ENCODE data around the gene GOLGA2. TPM values are rescaled to one million over a fixed set of nuclear protein-coding genes. Genes with fewer than 3 reads are reported as not detected.

GOLGA2 gene
- total RNA-seq, 1 donor from 2014 or later = 56.1 TPM

- DNase-seq (ENCODE audit: low read depth, low spot score) = no peak
Observed at GRCh38 chr9:128215491-128216409, 60.1 kb downstream of the GOLGA2 start.

DNA sequence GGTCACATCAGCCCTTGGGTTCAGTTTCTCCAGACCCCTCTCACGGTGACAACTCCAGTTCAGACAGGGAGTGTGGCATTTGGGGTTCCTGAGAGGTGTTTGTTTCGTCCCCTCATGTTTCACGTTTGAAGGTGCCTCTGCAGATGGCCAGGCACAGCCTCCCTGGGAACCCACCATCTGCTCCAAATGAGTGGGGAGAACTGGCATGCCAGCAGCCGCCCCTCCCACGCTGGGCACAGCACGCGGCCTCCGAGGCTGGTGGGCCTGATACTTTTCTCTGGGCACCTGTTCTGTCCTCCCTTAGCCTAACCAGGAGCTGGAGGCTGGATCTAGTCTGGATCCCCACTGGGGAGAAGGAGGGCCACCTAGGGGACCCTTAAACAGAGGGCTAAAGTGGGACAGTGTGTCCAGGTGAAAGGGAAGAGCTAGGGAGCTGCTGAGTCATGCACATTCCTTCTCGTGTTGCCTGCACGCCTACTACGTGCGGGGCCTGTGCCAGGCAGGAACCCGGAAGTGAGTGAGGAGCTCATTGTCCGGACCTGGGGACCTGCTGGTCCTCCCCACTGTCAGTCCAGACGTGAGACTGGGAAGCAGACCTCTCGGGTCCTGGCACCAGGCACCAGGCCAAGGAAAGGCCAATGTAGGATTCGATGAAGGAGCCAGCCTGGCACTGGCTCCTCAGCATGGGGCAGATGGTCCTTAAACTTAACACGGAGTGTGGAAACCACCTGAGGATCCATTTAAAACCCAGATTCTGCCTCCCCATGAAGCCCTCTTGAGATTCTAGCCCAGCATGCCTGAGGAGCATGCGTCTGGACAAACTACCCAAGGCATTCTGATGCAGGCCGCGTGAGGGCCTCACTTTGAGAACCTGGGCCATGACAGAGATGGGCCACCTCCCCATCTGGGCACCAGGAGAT lies 61.0 kb downstream of the GOLGA2 start:
- DNase-seq (ENCODE audit: low read depth, low spot score) = no peak

DNA sequence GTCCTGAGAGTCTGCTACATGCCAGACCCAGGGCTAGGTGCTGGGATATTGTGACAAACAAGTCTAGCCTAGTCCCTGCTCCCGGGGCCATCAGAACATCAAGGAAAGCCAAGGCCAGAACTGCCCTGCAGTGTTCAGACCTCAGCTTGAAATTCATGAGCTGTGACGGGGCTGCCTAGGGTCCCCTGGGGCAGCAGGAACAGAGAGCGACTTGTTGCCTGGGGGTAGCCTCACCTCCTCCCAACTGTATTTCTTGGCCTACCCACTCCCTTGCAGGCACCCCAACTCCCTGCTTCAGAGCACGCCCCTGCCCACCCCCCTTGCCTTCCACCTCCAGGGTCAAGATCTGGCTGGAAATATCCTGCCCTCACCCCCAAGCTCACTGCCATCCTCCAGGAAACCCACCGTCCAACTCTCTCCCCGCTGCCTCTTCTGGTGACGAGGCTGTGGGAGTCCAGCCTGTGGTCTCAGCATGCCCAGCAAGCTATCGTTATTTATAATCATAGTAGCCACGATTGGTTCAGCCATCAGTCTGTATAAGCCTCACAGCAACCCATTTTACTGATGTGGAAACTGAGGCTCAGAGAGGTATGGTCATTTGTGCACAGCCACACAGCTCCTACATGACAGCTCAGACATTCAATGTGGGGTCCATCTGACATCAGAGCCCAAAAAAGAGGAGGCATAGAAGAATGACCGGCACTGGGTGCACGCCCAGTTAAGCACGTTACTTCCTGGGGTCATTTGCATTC lies 61.9 kb downstream of the GOLGA2 start:
- no peak for DNase-seq (ENCODE audit: low read depth, low spot score)

DNA sequence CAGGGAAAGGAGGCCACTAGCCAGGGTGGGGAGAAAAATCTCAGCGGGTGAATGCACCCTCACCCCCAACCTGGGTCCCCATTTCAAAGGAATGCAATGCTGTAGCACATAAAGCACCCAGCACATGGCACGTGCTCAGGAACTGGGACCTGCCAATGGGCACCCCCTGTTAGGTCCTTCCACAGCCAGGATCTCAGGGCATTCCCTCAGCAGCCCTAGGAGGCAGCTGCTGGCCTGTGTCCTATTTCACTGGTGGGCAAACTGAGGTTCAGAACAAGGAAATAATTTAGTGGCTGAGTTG lies 63.9 kb downstream of the GOLGA2 start:
- DNase-seq (ENCODE audit: low read depth, low spot score) = no peak

DNA sequence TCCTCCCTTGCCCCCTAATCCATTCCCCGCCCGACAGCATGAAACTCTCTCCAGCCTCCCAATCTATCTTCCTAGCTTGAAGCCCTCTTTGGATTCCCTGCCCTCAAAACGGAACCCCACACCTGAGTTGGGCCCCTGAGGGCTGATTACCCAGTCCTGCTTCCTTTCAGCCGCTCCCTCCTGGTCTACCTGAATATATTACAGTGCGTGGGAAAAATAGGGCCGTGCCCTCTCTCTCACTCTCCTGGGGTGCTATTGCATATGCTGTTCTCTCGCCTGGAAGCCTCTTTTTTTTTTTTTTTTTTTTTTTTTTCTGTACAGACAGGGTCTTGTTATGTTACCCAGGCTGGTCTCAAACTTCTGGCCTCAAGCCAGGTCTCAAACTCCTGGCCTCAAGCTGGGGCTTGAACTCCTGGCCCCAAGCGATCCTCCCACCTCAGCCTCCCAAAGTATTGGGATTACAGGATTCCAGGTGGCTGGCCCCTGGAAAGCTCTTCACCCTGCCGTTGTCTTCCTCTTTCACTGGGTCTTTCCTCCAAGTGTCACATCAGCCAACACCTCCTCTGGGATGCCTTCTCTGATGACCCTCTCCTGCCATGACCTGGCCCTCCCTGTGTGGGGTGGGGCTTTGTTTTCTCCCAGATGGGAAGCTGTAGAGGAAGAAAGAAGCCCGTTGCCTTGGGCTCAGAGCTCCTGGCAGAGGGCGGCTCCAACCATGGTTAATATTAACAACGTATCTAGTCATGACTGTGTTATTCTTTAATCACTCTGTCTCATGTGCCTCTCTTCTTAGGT lies 64.4 kb downstream of the GOLGA2 start:
- no peak for DNase-seq (ENCODE audit: low read depth, low spot score)

DNA sequence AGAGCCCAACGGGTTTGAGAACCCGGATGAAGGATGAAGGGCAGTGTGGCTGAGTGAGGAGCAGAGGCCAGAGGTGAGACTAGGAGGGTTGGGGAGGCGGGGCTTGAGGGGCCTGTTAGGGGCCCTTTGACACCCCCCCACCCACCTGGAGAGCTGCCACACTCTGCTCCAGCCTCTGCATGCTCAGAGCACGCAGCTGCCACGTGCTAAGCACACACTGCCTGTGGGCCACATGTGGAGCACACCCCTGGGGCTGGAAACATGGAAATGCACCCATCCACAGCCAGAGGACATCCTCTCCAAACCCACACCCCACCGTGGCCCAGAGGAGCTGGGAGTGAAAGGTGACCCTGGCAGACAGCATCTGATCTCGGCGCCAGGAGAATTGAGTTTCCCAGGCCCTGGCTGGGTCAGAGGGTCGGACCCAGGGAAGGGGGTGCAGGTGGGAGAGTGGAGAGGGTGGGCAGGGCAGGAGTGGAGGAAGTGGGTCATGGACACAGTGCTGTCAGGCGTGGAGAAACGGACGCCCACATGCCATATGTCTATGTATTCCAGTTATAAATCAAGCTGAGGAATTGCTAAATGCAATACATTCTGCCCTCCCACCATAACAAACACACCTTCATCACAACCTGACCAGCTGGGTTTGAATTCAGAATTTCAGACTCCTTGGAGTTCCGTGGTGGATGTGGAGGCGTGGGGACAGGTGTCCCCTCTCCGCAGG lies 66.7 kb downstream of the GOLGA2 start:
- DNase-seq (ENCODE audit: low read depth, low spot score) = no peak

DNA sequence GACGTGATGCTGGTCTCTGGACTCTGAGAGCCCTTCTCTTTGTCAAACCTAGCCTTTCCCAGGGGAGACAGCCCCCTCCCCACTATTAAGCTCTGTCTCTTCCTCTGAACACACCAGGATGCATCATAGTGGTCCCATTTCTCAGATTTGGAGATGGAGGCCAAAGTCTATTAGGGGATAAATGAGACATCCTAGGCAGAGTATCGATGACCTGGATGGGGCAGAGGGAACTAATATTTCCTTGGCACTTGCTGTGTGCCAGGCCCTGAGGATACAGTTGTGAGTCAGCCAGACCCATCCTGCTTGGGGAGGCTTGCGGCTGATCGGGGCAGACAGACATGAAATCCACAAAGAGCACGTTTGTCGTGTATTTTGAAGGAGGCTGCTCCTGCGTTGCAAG lies 67.4 kb downstream of the GOLGA2 start:
- DNase-seq (ENCODE audit: low read depth, low spot score) = no peak

DNA sequence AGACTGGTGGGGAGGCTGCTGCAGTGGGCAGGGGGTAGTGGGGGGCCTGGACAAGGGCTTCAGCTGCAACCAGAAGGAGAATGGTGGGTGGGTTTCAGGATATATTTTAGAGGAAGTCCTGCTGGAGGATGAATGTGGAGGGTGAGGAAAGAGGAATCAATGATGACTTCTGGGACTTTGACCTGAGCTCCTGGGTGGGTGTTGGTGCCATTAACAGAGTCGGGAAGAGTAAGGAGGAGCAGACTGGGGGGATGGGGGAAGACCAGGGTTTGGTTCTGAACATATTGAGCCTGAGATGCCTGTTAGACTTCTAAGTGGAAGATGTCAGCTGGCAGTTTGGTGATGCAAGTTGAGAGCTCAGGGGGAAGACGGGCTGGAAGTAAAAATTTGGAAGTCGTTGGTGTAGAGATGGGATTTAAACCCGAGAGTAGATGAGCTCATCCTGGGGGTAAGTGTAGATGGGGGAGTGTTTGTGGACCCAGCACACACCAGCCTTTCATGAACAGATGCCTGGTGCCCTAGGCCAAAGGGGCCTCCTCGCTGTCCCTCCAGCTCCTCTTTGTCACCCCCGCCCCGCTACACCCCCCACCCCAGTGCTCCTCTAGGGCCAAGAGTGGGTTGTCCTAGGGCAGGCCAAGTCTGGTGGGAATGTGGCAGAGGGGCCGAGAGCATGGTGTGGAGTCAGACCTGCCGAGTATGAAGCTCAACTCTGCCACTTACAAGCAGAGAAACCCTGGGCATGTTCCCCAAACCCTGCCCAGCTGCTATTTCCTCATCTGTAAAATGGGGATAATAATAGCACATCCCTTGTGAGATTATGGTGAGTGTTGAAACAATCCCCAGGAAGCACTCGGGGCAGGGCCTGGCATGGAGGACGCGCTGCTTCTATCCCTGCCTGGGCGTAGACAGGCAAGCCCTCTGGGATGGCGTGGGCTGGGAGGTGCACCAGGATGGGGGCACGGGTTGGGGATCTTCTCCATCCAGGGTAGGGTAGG lies 68.6 kb downstream of the GOLGA2 start:
- DNase-seq (ENCODE audit: low read depth, low spot score) = no peak

DNA sequence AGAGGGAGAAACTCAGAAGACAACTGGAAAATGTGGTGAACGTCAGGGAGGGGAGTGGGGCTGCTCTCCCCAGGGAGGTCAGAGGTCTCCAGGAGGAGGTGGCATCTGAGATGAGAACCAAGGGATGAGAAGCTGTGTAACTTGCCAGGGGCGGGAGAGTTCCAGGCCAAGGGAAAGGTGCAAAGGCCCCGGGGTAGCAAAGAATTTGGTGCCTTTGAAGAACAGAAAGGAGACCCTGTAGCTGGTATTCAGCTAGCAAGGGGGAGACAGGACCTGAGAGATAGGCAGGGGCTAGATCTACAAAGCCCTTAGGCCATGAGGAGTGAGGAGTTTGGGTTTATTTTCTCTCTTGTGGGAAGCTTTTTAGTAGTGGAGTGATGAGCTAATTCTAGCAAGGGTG lies 69.3 kb downstream of the GOLGA2 start:
- DNase-seq (ENCODE audit: low read depth, low spot score) = no peak

Other genes with a start within 250 kb of the GOLGA2 start
- gene NAIF1, start 208.7 kb downstream of the GOLGA2 start, total RNA-seq = 10.1 and 16.3 TPM in 2 replicates
- gene SLC25A25, start 207.8 kb downstream of the GOLGA2 start, total RNA-seq = 14.7 and 25.1 TPM in 2 replicates
- gene PTGES2, start 148.3 kb downstream of the GOLGA2 start, total RNA-seq = 103 and 129 TPM in 2 replicates
- gene LCN2, start 126.6 kb downstream of the GOLGA2 start, total RNA-seq = not detected in 2 replicates
- 20.6 and 31.5 TPM in 2 replicates for gene BBLN, start 115.7 kb downstream of the GOLGA2 start, total RNA-seq
- 18.5 and 24.5 TPM in 2 replicates for gene CIZ1, start 84.4 kb downstream of the GOLGA2 start, total RNA-seq
- gene DNM1, start 72.6 kb downstream of the GOLGA2 start, total RNA-seq = 0.33 and 0.39 TPM in 2 replicates
- gene SWI5, start 269 bp upstream of the GOLGA2 start, total RNA-seq = 32.4 and 32.5 TPM in 2 replicates
- gene TRUB2, start 46.4 kb upstream of the GOLGA2 start, total RNA-seq = 36.3 and 37.4 TPM in 2 replicates
- 24.4 and 28.1 TPM in 2 replicates for gene COQ4, start 46.8 kb upstream of the GOLGA2 start, total RNA-seq
- gene SLC27A4, start 64.5 kb upstream of the GOLGA2 start, total RNA-seq = 27.2 and 41.3 TPM in 2 replicates
- gene URM1, start 95.4 kb upstream of the GOLGA2 start, total RNA-seq = 69.3 and 77.2 TPM in 2 replicates
- gene CERCAM, start 144.8 kb upstream of the GOLGA2 start, total RNA-seq = 24.1 and 24.6 TPM in 2 replicates
- gene ODF2, start 180.0 kb upstream of the GOLGA2 start, total RNA-seq = 32.8 and 56.2 TPM in 2 replicates
- 16.2 and 31.5 TPM in 2 replicates for gene GLE1, start 228.7 kb upstream of the GOLGA2 start, total RNA-seq

Measured in pulmonary artery endothelial cell (primary cell).